ENCODE measurements around the gene CEP112.

Gene CEP112

DNA sequence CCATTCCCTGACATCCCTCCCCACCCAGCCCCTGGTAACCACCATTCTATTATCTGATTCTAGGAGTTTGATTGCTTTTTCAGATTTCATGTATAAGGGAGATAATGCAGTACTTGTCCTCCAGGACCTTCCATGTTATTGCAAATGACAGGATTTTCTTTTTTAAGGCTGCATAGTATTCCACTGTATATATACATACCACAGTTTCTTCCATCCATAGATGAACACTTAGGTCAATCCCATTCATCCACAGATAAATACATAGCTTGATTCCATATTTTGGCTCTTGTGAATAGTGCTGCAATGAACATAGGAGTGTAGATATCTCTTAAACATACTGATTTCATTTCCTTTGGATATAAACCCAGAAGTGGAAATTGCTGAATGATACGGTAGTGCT, 183.3 kb downstream of the CEP112 start:
- POLR2A ChIA-PET: no interaction called here
- H3K4me3 ChIP-seq (ENCODE audit: low read depth, low read length): no peak overlapping the region
- CTCF ChIA-PET: interaction anchor here (1.1 kb wide), 1 partner anchor 11 kb away, joined by 3 read pairs; no protein-coding TSS in a partner anchor
- TF ChIP-seq, protein P1, sequence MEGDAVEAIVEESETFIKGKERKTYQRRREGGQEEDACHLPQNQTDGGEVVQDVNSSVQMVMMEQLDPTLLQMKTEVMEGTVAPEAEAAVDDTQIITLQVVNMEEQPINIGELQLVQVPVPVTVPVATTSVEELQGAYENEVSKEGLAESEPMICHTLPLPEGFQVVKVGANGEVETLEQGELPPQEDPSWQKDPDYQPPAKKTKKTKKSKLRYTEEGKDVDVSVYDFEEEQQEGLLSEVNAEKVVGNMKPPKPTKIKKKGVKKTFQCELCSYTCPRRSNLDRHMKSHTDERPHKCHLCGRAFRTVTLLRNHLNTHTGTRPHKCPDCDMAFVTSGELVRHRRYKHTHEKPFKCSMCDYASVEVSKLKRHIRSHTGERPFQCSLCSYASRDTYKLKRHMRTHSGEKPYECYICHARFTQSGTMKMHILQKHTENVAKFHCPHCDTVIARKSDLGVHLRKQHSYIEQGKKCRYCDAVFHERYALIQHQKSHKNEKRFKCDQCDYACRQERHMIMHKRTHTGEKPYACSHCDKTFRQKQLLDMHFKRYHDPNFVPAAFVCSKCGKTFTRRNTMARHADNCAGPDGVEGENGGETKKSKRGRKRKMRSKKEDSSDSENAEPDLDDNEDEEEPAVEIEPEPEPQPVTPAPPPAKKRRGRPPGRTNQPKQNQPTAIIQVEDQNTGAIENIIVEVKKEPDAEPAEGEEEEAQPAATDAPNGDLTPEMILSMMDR (IDR thresholded peaks at IDR 0.05; ENCODE audit: insufficient read depth, low read length, missing control alignments): no peak
- no peak for DNase-seq (ENCODE audit: low read depth, low spot score)

DNA sequence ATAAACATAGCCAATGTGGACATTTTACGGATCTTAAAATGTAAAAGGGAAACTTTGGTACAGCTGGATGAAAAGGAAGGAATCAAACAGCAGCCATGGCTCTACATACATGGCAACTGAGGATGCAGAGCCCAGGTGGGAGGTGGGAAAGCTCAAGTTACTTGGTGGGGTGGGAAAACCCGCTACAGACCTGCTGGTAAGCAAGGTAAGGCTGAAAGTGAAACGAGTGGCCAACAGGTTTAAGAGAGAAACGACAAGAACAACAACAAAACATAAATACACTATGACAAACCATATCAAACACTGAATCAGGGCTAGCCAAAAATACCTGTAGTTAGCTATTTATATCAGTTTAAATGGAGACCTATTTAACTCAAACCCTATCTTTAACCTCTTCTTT, 185.3 kb downstream of the CEP112 start:
- no peak overlapping the region for H3K4me3 ChIP-seq (ENCODE audit: low read depth, low read length)
- ChIA-PET CTCF (interaction anchor here (1.4 kb wide), 1 partner anchor 9 kb away, joined by 3 read pairs; no protein-coding TSS in a partner anchor), POLR2A (no interaction called here)
- no peak for DNase-seq (ENCODE audit: low read depth, low spot score)
- TF ChIP-seq, protein P1 (IDR thresholded peaks at IDR 0.05; ENCODE audit: insufficient read depth, low read length, missing control alignments): no peak

DNA sequence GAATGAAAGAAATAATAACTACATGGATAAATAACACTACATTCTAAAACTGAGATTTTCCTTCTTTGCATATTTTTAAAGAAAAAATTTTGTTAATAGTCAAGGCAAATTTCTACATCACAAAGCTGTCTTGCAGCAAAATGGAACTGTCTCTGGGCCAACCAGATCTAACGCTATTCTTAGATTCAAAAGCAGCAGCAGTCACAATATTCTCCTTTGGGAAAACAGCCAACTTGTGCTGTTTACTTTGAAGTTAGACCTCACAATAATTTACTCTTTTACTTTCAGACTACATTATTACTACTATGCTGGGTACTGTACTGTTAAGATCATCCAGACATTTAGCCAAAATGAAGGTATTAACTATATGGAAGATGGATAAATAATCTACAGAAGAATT, 189.1 kb downstream of the CEP112 start:
- TF ChIP-seq, protein P1 (IDR thresholded peaks at IDR 0.05; ENCODE audit: insufficient read depth, low read length, missing control alignments): no peak
- H3K4me3 ChIP-seq (ENCODE audit: low read depth, low read length): no peak overlapping the region
- POLR2A ChIA-PET: no interaction called here
- no peak for DNase-seq (ENCODE audit: low read depth, low spot score)
- CTCF ChIA-PET: no interaction called here

DNA sequence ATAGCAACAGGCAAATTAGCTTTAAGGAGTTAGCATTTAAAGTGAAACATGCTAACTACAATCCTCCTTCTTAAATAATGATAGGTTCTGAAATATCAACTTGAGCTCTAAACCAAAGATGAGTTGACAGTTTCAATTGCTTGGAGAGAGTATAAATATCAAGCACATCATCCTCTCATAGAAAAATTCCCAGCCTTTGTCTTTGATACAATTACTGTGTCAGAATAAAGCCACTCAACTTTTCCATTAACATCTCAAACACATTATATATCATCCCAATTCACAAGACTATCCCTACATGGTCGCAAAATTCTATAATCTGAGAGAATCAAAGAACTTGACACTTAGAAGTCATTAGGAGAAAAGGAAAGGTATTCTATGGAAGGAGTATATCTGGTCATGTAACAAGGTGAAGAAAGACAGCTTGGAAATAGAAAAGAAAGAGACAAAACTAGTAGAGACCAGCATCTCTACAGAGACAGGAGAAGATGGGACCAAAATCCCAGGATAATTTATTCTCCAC, 189.8 kb downstream of the CEP112 start:
- TF ChIP-seq, protein P1 (IDR thresholded peaks at IDR 0.05; ENCODE audit: insufficient read depth, low read length, missing control alignments): no peak
- CTCF ChIA-PET: no interaction called here
- H3K4me3 ChIP-seq (ENCODE audit: low read depth, low read length): no peak overlapping the region
- no peak for DNase-seq (ENCODE audit: low read depth, low spot score)
- POLR2A ChIA-PET: no interaction called here

DNA sequence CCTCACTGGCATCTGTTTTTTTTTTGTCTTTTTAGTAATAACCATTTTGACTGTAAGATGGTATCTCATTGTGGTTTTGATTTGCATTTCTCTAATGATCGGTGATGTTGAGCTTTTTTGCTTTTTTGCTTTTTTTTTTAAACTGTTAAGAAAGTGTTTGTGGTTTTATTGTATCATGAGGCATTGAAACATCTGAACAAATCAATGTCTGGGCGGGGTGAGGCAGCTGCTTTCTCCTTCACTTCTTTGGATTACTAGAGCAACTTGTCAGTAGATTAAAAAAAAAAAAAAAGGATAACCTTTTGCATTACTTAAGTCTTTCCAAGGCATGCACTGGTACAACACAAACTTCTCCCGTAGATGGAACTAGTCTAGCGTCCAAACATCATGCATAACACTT, 191.7 kb downstream of the CEP112 start:
- TF ChIP-seq, protein P1 (IDR thresholded peaks at IDR 0.05; ENCODE audit: insufficient read depth, low read length, missing control alignments): no peak
- H3K4me3 ChIP-seq (ENCODE audit: low read depth, low read length): no peak overlapping the region
- POLR2A ChIA-PET: no interaction called here
- DNase-seq (ENCODE audit: low read depth, low spot score): no peak
- CTCF ChIA-PET: no interaction called here

DNA sequence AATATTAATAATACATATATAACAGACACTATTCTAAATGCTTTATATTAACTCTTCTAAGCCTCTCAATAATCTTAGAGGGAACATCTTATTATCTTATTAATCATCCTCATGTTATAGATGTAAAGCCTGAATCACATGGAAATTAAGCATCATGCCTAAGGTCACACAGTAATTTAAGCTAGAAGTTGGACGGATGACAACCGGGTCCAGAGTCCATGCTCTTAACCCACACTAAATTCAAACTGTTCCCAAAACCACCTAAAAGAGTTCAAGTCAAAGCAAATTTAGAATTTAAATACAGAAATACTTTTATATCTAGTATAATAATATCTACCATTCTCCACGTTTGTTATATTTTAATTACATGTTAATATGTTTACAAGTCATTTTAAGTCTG, 193.3 kb downstream of the CEP112 start:
- ChIA-PET POLR2A (no interaction called here), CTCF (interaction anchor here (1.1 to 2.1 kb wide), 2 partner anchors 11 to 767 kb away, joined by 3 to 8 read pairs; no protein-coding TSS in a partner anchor)
- TF ChIP-seq, protein P1 (IDR thresholded peaks at IDR 0.05; ENCODE audit: insufficient read depth, low read length, missing control alignments): no peak
- H3K4me3 ChIP-seq (ENCODE audit: low read depth, low read length): no peak overlapping the region
- DNase-seq (ENCODE audit: low read depth, low spot score): no peak
